Measurements from ENCODE around the gene KCNN2. TPM values are rescaled to one million over a fixed set of nuclear protein-coding genes. Genes with fewer than 3 reads are reported as not detected.

KCNN2 gene
- total RNA-seq, 1 experiment from 2014 or later: 11.9 TPM

GRCh38 chr5:114449860-114450421 is 88.1 kb downstream of the KCNN2 start:
- ChIA-PET POLR2A (interaction anchor here (0.7 to 1.0 kb wide), 3 partner anchors 90 to 651 kb away, joined by 3 to 5 read pairs (median 3); no protein-coding TSS in a partner anchor), CTCF (interaction anchor here (0.5 to 5.0 kb wide), 40 partner anchors 8 to 786 kb away, joined by 3 to 156 read pairs (median 5); partner anchors contain the start of gene KCNN2)
- DNase-seq (ENCODE audit: low spot score) (peak; percentile 77), ATAC-seq (peak; percentile 93)
- Mint-ChIP-seq H3K4me3 (peak overlapping the region; percentile 52), H3K27me3 (ENCODE audit: low read depth) (no peaks in the 10 kb centered on the region), H3K9me3 (no peaks in the 10 kb centered on the region), H3K36me3 (no peaks in the 10 kb centered on the region), H3K27ac (no peak overlapping the region), H3K4me1 (peaks cover 54% of the 10 kb centered on the region)
- TF ChIP-seq, protein P1, sequence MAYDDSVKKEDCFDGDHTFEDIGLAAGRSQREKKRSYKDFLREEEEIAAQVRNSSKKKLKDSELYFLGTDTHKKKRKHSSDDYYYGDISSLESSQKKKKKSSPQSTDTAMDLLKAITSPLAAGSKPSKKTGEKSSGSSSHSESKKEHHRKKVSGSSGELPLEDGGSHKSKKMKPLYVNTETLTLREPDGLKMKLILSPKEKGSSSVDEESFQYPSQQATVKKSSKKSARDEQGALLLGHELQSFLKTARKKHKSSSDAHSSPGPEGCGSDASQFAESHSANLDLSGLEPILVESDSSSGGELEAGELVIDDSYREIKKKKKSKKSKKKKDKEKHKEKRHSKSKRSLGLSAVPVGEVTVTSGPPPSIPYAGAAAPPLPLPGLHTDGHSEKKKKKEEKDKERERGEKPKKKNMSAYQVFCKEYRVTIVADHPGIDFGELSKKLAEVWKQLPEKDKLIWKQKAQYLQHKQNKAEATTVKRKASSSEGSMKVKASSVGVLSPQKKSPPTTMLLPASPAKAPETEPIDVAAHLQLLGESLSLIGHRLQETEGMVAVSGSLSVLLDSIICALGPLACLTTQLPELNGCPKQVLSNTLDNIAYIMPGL (CRISPR knock-in tag; IDR thresholded peaks at IDR 0.05): 0 out of 2 replicates have a peak, but pooled peaks have one; percentile 42
- TF ChIP-seq MLX (CRISPR knock-in tag; IDR thresholded peaks at IDR 0.05) (no peak), CTCF (IDR thresholded peaks at IDR 0.05) (peak; percentile 61), HMGA2 (CRISPR knock-in tag; IDR thresholded peaks at IDR 0.05) (no peak)

GRCh38 chr5:114450437-114450836 is 88.6 kb downstream of the KCNN2 start:
- POLR2A ChIA-PET: interaction anchor here (0.7 to 1.0 kb wide), 3 partner anchors 91 to 651 kb away, joined by 3 to 5 read pairs (median 3); no protein-coding TSS in a partner anchor
- TF ChIP-seq SMAD4 (CRISPR knock-in tag; IDR thresholded peaks at IDR 0.05) (no peak), NFYB (CRISPR knock-in tag; conservative IDR thresholded peaks at IDR 0.05; ENCODE audit: low read depth) (no peak), GRHL2 (CRISPR knock-in tag; IDR thresholded peaks at IDR 0.05; ENCODE audit: insufficient replicate concordance, severe bottlenecking) (no peak), FOXK1 (CRISPR knock-in tag; IDR thresholded peaks at IDR 0.05) (no peak), NFATC4 (CRISPR knock-in tag; IDR thresholded peaks at IDR 0.05) (no peak), ETV6 (CRISPR knock-in tag; IDR thresholded peaks at IDR 0.05) (no peak), JAZF1 (CRISPR knock-in tag; IDR thresholded peaks at IDR 0.05) (no peak)
- TF ChIP-seq, protein P2, sequence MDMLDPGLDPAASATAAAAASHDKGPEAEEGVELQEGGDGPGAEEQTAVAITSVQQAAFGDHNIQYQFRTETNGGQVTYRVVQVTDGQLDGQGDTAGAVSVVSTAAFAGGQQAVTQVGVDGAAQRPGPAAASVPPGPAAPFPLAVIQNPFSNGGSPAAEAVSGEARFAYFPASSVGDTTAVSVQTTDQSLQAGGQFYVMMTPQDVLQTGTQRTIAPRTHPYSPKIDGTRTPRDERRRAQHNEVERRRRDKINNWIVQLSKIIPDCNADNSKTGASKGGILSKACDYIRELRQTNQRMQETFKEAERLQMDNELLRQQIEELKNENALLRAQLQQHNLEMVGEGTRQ (CRISPR knock-in tag; IDR thresholded peaks at IDR 0.05): no peak
- TF ChIP-seq, protein P3, sequence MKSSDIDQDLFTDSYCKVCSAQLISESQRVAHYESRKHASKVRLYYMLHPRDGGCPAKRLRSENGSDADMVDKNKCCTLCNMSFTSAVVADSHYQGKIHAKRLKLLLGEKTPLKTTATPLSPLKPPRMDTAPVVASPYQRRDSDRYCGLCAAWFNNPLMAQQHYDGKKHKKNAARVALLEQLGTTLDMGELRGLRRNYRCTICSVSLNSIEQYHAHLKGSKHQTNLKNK (CRISPR knock-in tag; IDR thresholded peaks at IDR 0.05): no peak
- TF ChIP-seq, protein P4, sequence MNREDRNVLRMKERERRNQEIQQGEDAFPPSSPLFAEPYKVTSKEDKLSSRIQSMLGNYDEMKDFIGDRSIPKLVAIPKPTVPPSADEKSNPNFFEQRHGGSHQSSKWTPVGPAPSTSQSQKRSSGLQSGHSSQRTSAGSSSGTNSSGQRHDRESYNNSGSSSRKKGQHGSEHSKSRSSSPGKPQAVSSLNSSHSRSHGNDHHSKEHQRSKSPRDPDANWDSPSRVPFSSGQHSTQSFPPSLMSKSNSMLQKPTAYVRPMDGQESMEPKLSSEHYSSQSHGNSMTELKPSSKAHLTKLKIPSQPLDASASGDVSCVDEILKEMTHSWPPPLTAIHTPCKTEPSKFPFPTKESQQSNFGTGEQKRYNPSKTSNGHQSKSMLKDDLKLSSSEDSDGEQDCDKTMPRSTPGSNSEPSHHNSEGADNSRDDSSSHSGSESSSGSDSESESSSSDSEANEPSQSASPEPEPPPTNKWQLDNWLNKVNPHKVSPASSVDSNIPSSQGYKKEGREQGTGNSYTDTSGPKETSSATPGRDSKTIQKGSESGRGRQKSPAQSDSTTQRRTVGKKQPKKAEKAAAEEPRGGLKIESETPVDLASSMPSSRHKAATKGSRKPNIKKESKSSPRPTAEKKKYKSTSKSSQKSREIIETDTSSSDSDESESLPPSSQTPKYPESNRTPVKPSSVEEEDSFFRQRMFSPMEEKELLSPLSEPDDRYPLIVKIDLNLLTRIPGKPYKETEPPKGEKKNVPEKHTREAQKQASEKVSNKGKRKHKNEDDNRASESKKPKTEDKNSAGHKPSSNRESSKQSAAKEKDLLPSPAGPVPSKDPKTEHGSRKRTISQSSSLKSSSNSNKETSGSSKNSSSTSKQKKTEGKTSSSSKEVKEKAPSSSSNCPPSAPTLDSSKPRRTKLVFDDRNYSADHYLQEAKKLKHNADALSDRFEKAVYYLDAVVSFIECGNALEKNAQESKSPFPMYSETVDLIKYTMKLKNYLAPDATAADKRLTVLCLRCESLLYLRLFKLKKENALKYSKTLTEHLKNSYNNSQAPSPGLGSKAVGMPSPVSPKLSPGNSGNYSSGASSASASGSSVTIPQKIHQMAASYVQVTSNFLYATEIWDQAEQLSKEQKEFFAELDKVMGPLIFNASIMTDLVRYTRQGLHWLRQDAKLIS (CRISPR knock-in tag; IDR thresholded peaks at IDR 0.05; ENCODE audit: borderline replicate concordance): no peak
- H3K27me3 Mint-ChIP-seq (ENCODE audit: low read depth): no peaks in the 10 kb centered on the region
- H3K4me3 Mint-ChIP-seq: peak overlapping the region; percentile 52
- no peak for ATAC-seq
- H3K4me1 Mint-ChIP-seq: peaks cover 54% of the 10 kb centered on the region
- no peak overlapping the region for H3K27ac Mint-ChIP-seq
- DNase-seq (ENCODE audit: low spot score): no peak
- CTCF ChIA-PET: interaction anchor here (0.5 to 5.0 kb wide), 38 partner anchors 8 to 786 kb away, joined by 3 to 156 read pairs (median 5); partner anchors contain the start of gene KCNN2
- no peaks in the 10 kb centered on the region for H3K36me3 Mint-ChIP-seq
- no peaks in the 10 kb centered on the region for H3K9me3 Mint-ChIP-seq
